Inferior parietal cortex (tissue), 1 donor: ENCODE results near the gene CEP57.

Experiments
- DNase-seq: peaks from one replicate; pipeline ENCODE4 v3.0.0-alpha.2; 2016; ENCODE audit errors: extremely low spot score

Gene CEP57

GRCh38 chr11:95790123-95790932, at the start of gene CEP57:
CEP57 (plus strand) TSS chr11:95790498; CDS start chr11:95790699, 201 bp downstream.
- DNase-seq, result peak; percentile 99

- DNase-seq, result no peak
Measured at GRCh38 chr11:95750101-95750500, 40.2 kb upstream of the CEP57 start.

GRCh38 chr11:95751515-95751914, 38.8 kb upstream of the CEP57 start:
- DNase-seq, result no peak

DNA sequence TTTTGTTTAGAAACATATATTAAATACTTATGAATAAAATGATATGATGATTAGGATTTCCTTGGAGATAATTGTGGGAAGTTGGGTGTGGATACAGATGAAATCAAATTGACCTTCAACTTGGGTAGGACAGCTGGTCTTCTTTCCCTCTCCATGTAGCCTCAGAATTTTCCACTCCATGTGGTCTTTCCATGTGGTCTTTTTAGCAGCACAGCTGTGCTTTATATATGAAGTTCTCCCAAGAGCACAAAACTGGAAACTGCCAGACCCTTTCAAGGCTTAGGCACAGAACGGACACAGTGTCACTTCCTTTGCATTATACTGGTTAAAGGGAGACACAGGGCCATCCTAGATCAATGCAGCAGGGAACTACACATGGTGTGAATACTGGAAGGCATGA, 29.4 kb upstream of the CEP57 start:
- no peak for DNase-seq

GRCh38 chr11:95762534-95762933, 27.8 kb upstream of the CEP57 start:
- DNase-seq, result no peak

DNA sequence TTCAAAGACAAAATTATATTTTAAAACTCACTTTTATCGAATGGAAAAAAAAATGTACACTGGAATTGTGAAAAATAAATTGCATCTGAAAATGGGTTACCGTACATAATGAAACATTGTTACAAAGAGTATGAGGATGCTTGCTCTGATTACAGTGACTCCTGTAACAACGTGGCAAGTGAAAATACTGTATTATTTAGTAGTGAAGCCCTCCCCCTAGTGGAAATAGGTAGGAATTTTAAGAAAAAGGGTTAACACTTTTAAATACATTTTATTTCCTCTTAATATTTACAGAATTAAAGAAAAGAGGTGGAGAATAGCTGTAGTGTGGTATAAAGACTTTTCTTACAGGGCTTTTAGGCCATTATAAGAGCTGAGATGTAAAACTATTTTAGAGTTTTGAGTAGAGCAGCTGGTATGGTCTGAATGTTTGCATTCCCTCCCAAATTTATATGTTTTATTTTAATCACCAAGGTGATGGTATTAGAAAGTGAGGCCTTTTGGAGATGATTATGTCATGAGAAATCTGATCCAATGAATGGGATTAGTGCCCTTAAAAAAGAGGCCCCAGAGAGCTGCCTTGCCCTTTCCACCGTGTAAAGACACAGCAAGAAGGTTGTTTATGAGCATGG, 25.9 kb upstream of the CEP57 start:
- DNase-seq, result peak; percentile 78

- no peak for DNase-seq
Measured at GRCh38 chr11:95766701-95767100, 23.6 kb upstream of the CEP57 start.

GRCh38 chr11:95767498-95767897, 22.8 kb upstream of the CEP57 start:
- DNase-seq, result no peak

- DNase-seq, result no peak
Measured at GRCh38 chr11:95768521-95768920, 21.8 kb upstream of the CEP57 start.

GRCh38 chr11:95776859-95777258, 13.4 kb upstream of the CEP57 start:
- no peak for DNase-seq

- DNase-seq, result no peak
Measured at GRCh38 chr11:95778699-95779098, 11.6 kb upstream of the CEP57 start.

DNA sequence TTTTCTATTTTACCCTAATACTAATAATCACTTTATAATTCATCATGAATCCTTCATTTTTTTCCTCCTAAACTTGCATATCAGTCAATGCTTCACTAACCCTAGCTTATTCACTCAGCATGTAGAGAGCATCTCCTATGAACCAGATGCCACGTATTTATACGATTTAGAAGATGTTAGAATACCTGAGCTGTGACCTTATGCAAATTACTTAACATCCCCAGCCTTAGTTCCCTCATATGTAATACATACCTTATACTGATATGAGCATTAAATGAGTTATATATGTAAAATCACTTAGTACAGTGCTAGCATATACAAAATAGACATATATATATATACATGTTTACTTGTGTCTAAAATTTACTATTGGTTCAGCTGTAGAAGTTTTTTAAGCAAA, 9.8 kb upstream of the CEP57 start:
- no peak for DNase-seq

DNA sequence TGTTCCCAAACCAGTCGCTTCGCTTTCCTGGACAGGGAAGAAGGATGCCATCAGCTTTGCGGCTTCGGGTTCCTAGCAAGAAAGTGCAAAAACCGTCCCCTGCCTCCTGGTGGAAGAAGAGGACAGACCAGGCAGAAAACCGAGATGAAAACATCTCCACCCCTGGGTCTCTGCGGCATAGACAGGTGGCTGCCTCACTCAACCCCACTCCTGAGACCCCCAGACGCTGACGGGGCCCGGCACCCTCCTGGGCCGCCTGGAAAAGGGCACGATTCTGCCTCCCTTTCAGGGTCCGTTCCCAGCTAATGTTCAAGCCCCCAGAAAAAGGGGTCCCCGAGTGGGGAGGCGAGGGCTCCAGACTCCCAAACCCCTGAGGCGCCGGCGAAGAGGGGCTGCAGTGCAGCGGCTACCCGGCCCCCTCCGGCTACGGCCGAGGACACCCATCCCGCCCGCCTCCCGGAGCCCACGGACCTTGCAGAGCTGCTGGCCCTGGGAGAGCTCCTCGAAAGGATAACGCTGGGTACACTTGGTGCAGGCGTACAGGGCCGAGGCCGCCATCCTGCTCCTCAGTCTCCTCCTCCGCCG, 1.3 kb upstream of the CEP57 start:
- DNase-seq, result no peak

DNA sequence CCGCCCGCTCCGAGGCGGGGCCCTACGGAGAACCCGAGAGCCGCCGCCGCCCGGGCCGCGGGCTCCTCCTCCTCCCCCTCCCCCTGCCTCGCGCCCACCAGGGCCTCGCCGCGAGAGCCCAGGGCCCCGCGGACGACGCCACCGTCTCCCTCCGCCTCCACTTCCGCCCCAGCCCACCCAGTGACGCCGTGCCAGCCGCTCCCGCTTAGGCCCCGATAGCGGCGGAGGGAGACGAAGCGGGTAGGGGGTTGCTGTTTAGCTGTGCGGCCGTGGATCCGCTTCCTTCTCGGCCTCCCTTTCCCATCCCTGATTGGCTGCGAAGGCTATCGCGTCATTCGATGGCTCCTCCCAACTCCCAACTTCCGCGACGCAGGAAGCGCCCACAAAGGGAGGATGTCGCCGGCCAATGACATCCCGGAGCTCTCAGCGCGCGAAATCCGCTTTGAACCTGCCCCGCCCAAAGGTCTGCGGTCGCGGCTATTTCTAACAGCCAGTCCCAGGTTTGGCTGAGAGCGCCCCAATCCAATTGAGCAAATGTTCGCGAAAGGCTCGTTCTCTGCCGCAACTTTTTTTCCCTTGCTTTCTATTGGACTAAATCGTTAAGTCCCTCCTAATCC, 684 bp upstream of the CEP57 start, which contains the start of gene FAM76B:
TSS of gene FAM76B (minus strand) at position 277 of the 617 bp plus-strand sequence. CDS start 304 bp downstream, outside the sequence.
- DNase-seq, result peak; percentile 98

GRCh38 chr11:95790933-95791708, 823 bp downstream of the CEP57 start:
- peak; percentile 46 for DNase-seq

- DNase-seq, result no peak
Measured at GRCh38 chr11:95791709-95792033, 1.4 kb downstream of the CEP57 start.

DNA sequence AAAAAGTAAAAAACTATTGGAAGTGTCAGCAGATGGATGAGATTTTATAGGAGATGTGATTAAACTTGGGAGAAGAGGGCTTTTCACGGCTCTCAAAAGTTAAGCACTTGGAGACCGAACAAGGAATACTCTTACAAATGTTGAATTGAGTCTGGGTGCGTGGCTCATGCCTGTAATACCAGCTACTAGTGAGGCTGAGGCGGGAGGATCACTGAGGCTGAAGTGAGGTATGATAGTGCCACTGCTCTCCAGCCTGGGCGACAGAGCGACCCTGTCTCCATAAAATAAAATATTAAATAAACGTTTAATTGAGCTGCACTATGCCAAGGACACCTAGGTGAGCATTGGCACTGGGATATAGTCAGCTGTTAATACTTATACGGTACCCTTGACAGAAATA, 1.9 kb downstream of the CEP57 start:
- no peak for DNase-seq

GRCh38 chr11:95792700-95793099, 2.4 kb downstream of the CEP57 start:
- DNase-seq, result no peak

DNA sequence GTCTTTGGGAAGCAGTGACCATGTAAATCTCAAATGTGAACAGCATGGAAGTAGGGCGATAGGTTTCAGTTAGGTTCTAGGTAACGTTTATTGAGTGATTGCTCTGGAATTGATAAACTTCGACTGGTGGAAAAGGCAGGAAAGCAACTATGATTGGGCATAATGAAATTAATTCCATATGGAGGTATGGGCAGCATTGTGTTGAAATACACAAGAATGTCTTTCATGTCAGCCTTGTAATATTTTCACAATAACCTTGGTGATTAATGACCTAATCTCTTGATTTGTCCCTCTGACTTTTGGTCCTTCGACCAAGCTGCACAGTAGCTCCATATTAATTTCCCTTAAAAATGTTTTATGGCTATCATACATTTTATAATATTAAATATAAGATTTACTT, 2.8 kb downstream of the CEP57 start:
- no peak for DNase-seq

GRCh38 chr11:95794086-95794485, 3.8 kb downstream of the CEP57 start:
- DNase-seq, result no peak

DNA sequence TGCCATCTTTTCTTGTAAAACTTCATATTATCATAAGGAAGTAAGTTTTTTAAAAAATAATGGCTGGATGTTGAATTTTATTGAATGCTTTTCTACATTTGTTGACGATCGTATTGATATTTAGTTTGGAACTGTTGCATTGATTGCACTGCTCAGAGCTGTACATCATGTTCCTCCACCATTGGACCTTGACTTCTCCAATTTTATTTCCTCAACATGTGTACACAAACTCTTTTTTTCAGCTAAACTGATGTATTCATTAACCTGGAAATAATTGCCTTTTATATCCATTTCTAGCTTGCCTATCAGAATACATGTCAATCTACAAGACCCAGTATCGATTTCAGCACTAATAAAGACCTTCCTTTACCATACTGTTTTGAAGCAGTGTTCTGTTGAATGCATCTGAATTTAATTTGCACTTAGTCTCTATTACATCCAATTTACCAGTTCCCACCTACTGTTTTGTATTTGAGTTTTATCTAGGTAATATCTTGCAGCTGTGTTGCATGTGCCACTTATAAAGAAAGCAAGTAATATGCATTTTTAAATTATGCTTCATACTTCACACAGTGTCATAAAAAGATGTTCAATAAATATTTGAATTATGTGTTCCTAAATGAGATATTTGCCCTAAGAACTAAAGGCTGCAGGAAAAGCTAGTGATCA, 5.5 kb downstream of the CEP57 start:
- DNase-seq, result no peak
